Stimulated activated CD4-positive, alpha-beta T cell treated with anti-CD3 and anti-CD28 coated beads, Interleukin-1b, Interleukin-23, amount 100 ng/mL, for 1 hour (primary cell): ENCODE measurements around the gene FAM131C.
A peak's percentile ranks its signal among the peaks of the same experiment; 100 is the strongest.
"Not testable (repeated sequence)": the region's sequence is repeated elsewhere in the genome, so short reads cannot be mapped to it uniquely, and the experiment has no call there.

ENCODE experiments used
- DNase-seq, 2 donors: peaks; one replicate each; pipeline ENCODE4 v3.0.0-alpha.2; 2020; ENCODE audit warnings: low read depth in 2 of 2

Gene FAM131C

GRCh38 chr1:16033103-16033632 is 40.3 kb downstream of the FAM131C start:
- not testable (repeated sequence) for DNase-seq

- DNase-seq = no peak
Observed at GRCh38 chr1:16032388-16033102, 40.9 kb downstream of the FAM131C start.

- no peak for DNase-seq
Observed at GRCh38 chr1:16031551-16031950, 41.9 kb downstream of the FAM131C start.

GRCh38 chr1:16029288-16029687 is 44.2 kb downstream of the FAM131C start:
- DNase-seq = no peak

GRCh38 chr1:16029003-16029268 is 44.5 kb downstream of the FAM131C start:
- not testable (repeated sequence) for DNase-seq

- DNase-seq = no peak
Observed at GRCh38 chr1:16028237-16029002, 45.0 kb downstream of the FAM131C start.

GRCh38 chr1:16026723-16027484 is 46.5 kb downstream of the FAM131C start:
- peak in 1 of 2 donors; percentile 42 for DNase-seq

GRCh38 chr1:16026302-16026701 is 47.1 kb downstream of the FAM131C start:
- DNase-seq = not testable (repeated sequence)

GRCh38 chr1:16023050-16023653 is 50.3 kb downstream of the FAM131C start:
- no peak for DNase-seq

GRCh38 chr1:16022393-16022792 is 51.1 kb downstream of the FAM131C start:
- no peak for DNase-seq

- no peak for DNase-seq
Observed at GRCh38 chr1:16021681-16022080, 51.8 kb downstream of the FAM131C start, which contains the start of gene CLCNKA. Gene CLCNKA, plus strand, starts transcription at chr1:16022036. Its CDS starts 584 bp downstream, at chr1:16022620.

GRCh38 chr1:16020878-16021277 is 52.6 kb downstream of the FAM131C start:
- not testable (repeated sequence) for DNase-seq

- DNase-seq = no peak
Observed at GRCh38 chr1:16020325-16020724, 53.1 kb downstream of the FAM131C start.

GRCh38 chr1:16019644-16020277 is 53.7 kb downstream of the FAM131C start:
- DNase-seq = no peak

GRCh38 chr1:16018749-16019643 is 54.5 kb downstream of the FAM131C start:
- no peak for DNase-seq

- DNase-seq = no peak
Observed at GRCh38 chr1:16018308-16018707, 55.1 kb downstream of the FAM131C start.

GRCh38 chr1:16017461-16018303 is 55.8 kb downstream of the FAM131C start, which contains the start of gene HSPB7:
Gene HSPB7, minus strand, starts transcription at chr1:16018043. Its CDS starts 80 bp downstream, at chr1:16017963.
- DNase-seq = no peak

GRCh38 chr1:16017076-16017460 is 56.4 kb downstream of the FAM131C start:
- no peak for DNase-seq
